Epidermal melanocyte (primary cell): ENCODE data around the gene COG6.

Experiments used
- DNase-seq: peaks from one replicate; pipeline ENCODE4 v3.0.0; 2011; ENCODE audit warnings: low spot score; ENCODE audit not compliant: insufficient read length

COG6 gene

DNA sequence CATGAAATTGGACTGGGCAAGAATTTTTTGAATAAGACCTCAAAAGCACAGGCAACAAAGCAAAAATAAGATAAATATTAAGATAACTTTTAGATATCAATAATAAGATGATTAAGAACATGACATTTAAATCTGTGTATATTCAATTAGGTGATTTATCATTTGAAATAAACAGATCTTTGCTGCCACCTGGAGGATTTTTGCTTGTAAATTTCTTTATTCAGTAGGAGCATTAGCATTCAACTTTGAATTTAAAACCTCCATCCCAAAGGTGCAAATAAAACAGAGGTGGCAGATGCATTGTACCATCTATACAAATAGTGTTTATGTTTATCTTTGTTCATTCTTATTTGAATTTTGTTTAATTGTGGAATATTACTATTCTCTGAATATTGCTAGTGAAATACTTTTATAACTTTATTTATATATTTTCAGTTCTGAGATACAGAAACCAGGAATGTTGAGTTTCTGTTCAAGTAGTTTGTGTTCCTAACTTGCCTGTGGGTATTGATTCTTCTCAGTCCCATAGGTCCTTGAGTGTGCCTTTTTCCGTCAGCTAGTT is 20.9 kb downstream of the COG6 start:
- DNase-seq = no peak

DNA sequence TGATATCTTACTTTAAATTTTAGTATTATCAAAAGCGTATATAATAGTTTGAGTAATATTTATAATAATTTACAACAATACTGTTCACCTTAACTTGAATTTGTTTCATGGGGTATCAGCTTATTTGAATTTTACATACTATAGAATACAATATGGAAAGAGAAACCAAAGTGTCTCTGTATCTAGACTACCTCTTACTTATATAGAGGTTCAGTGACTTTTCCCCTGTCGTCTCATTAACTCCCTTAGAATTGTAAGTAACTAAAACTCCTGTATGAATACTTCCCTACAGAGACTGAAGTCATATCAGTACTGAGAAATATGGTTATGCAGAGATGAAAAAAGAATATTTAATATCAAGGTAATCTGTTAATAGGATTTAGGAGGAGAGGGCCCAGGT is 26.8 kb downstream of the COG6 start:
- DNase-seq = no peak

DNA sequence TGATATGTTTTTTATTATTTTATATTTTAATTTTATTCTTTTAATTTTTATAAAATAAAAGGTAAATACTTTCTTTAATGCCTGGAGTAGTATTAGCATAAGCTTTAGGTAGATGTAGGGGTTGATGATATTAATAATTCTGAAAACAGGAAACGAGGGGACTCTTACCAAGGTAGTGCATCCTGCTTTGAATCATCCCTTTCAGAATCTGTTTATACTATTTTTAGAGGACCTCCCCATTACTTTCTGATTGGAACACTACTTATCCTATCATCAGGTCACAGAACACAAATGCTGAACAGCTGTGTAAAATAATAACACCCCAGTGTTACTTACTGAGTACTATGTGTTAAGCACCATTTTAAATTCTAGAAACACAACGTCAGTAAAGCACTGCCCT is 27.3 kb downstream of the COG6 start:
- DNase-seq = no peak

DNA sequence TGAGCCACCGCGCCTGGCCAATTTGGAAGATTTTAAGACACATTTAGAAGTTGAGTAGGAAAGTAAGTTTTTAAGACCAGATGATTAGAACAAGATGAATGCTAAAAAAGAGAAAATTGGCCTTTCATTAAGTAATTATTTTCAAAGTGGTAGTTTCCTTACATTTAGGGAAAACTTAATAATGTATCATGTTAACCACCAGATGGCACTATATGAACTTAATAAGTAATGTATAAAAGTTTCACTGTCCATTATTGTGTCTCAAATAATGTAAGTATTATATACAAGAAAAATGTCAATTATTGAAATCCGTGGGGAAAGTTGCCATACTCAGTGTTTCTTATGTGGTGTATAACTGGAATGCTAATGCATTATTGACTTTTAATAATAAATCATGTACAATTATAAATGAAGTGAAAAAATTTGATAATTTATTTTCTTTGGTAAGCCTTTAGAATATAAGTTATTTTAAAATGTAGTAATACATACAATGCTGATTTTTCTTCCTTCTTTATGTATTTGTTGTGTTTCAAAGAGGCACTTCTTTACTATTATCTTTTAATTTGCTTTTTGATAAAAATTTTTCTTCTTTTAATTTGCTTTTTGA is 29.2 kb downstream of the COG6 start:
- DNase-seq = no peak

DNA sequence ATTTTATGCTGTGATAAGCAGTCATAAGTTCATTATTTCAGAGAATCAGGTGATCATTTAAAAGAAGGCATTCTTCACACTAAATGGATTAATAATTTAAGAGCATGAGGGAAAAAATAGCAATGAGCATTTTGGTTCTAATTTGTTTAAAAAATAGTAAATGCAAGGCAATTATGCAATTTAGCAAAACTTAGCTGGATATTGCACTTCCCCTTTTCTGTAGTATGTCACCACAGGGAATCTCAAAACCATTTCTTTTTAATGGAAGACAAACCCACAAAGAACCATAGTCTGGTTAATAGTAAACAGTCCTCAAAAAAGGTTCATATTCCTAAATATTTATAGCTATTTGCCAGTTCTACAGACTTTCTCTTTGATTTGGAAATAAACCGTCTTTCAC is 30.2 kb downstream of the COG6 start:
- no peak for DNase-seq

DNA sequence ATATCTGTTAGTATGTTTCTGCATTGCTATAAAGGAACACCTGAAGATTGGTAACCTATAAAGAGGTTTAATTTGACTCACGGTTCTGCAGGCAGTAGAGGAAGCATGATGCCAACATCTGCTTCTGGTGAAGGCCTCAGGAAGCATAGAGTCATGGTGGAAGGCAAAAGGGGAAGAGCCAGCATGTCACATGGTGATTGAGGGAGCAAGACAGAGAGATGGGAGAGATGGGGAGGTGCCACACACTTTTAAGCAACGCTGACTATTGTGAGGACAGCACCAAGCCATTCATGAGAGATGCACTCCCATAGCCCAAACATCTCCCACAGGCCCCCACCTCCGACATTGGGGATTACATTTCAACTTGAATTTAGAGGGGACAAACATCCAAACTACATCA is 32.8 kb downstream of the COG6 start:
- no peak for DNase-seq

DNA sequence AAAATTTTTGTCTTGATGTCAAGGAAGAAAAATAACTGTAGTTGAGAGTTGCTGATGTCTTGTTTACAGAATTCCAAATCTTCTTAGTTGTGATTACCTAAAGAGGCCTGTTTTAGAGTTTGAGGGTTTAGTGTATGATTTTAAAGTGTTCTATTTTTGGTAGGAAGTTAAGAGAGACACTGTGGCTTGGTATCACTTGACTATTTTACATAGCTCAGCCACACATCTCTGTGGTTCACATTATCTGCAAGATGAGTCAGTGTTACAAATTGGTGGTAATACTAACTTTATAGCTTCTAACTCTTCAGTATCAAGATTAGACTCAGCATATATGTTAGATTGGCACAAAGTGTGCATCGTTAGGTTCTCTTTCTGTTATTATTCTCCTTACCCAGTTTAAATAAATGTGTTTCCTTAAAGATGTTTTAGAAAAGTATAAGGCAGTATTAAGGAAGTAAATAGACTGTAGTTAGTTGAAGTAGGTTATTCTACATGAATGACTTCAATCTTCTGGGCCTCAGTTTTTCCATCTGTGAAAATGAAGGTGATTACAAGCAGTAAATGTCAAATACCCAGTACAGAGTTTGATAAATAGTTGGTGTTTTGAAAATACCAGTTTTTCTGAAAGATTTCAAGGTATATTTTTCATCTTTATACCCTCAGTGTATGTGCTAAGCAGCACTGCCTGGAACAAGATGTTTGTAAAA is 33.4 kb downstream of the COG6 start:
- no peak for DNase-seq

DNA sequence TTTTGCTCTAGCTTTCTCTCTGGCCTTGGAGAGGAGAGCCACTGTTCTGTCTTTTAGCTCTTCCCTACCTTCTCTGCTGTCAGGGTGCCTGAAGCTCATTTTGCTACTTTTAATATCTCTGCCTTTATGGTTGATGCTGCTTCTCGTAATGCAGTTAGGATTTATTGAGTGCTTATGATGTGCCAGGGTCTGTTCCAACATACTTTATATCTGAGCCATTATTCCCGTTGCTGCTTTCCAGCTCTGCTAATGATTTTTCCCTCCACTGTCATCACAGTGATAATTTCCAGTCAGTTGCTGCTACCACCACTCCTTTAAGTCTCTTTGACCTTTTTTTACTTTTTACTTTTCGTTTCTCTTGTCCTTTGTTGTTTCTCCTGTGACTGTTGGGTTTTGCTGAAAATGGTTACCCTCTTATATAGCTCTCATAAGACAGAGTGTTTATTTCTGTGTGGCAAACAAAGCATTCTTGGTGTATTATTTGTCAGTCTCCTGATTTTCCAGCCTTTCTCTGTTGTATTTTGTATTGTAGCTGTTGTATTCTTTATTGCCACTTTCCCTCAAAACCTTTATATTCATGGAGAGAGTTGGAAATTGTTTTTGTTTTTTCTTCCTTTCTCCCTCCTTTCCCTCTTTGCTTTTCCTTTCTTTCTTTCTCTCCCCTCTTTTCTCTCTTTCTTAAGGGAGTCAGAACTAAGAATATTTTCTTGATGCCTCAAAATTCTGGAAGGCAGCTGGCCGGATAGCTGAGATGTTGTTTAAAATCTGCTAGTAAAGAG is 37.4 kb downstream of the COG6 start:
- no peak for DNase-seq

DNA sequence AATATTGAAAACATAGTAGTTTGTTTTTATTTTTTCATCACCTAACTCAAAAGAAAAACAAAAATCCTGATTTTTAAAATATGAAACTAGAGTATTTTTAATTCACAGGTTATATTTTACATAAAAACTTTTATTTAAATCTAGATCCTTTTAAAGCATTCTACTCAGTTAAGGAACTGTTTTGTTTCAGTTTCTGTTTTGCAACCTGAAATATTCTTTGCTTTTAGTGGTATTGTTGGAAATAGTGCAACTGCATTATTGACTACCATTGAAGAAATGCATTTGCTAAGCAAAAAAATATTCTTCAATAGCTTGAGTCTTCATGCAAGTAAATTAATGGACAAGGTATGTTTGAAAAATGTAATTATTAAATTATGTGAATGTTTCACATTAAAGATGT is 43.8 kb downstream of the COG6 start:
- no peak for DNase-seq

DNA sequence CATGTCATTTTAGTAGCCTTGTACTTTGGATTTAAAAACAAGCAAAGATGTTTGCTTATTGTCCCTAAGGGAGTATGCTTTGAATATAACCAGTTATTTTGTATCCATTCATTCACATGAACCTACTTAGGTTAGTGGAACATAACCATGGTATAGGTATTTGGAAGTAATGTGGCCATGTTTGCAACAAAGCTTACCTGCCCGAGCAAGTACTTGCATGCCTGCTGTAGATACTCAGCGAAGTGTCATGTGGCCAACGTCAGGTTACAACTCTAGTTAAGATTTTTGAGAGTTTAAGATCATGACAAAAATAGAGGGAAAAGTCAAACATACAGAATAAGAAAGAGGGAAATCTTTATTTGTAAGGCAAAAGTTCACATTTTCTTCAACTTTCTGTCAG is 57.2 kb downstream of the COG6 start:
- DNase-seq = no peak

DNA sequence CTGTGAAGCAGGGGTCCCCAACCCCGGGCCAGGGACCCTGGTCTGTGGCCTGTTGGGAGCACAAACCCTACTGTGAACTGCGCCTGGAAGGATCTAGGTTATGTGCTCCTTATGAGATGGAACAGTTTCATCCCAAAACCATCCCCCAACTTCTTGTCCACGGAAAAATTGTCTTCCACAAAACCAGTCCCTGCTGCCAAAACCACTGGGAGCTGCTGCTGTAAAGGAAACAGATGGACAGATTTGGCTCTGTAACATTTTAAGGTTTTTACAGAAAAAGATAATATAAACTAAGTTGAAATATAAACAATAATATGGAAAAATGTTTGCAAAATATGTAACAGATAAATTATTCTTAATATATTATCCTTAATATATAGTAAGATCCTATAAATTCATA is 73.7 kb downstream of the COG6 start:
- no peak for DNase-seq

DNA sequence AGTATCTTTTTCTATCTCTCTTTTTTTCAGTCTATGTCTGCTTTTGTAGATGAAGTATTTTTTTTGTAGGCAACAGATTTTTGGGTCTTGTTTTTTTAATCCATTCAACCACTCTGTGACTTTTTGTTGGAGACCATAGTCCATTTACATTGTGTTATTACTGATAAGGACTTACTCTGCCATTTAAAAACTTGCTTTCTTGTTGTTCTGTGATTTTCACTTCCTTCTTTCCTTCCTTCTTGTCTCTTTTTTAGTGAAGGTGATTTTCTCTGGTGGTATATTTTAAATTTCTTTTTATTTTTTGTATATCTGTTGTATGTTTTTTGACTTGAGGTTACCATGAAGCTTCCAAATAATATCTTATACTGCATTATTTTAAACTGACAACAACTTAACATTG is 79.5 kb downstream of the COG6 start:
- no peak for DNase-seq

DNA sequence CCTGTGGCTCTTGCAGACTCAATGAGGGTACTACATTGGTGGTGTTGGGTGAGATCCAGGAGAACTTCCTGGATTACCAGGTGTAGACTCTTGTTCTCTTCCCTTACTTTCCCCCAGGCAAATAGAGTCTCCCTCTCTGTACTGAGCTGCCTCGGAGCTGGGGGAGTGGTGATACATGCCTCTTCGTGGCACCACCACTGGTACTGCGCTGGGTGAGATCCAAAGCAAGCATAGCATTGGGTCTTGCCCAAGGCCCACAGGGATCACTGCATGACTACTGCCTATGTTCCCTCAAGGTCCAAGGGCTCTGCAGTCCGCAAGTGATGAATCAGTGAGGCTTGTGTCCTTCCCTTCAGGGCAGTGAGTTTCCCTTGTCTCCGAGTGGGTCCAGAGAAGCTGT is 81.6 kb downstream of the COG6 start:
- no peak for DNase-seq

DNA sequence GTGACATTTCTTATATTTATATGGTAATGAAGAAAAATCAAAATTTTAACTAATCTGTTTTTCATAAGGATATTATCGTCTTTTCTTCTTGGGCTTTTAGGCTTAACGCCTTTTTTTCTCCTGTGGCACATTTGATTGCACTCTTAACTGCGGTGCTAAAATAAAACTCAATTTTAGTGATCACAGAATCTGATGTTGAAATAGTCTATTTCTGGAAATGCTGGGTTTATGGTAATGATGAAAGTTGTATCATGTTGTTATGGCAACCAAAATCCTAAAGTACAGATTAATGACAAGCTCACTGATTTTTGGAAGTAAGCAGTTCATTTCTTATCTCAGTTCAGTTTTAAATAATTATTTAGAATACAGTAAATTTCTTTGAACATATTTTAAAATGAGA is 85.3 kb downstream of the COG6 start:
- DNase-seq = no peak

DNA sequence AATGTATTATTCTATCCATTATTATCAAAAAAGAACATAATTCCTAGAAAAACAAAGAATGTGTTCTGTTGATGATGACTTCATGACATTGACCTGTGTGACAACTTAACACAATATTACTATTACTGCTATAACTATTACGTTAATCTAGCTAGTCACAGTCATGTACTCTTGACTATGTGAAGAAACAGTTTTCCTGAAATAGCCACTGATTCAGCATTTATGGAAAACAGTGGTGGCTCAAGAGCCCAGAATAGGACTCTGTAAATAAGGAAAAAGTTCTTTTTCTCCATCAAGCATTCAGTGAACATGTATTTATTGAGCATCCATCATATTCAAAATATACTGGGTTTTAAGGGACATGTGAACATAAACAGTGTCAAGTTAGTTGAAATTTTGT is 93.5 kb downstream of the COG6 start:
- DNase-seq = no peak

DNA sequence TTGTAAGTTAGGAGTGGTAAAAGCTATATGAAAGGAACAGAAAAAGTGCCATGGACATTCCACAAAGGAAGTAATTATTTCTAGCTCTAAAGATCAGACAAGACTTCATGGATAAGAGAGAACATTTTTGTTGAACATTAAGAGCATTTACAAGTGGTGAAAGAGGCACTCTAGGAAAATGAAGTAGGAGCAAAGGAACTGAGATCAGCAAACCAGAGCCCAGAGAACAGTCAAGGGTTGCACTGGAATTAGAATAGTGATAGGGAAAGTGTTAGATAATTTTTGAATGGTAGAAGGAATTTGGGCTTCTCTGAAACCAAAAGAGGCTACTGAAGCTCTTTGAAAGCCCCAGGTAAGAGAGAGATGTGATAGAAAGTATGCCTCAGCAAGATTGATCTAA is 94.1 kb downstream of the COG6 start:
- DNase-seq = no peak

DNA sequence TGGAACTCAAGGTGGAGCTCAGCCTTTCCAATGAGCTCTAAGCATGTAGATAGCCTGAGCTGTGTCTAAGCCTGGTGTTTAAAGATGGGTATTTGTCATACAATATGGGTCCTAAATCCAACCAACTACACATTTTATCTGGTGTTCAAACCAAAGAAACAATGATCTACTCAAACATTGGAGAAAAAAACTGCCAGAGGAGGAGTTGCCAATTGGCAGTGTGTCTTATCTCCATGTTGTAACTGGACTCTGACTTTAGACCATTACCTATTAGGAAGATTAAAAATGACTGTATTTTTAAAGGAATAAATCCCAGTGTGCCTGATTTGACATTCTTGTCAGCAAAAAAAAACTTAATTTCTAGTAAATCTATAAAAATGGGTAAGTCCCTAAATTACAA is 96.3 kb downstream of the COG6 start:
- no peak for DNase-seq

DNA sequence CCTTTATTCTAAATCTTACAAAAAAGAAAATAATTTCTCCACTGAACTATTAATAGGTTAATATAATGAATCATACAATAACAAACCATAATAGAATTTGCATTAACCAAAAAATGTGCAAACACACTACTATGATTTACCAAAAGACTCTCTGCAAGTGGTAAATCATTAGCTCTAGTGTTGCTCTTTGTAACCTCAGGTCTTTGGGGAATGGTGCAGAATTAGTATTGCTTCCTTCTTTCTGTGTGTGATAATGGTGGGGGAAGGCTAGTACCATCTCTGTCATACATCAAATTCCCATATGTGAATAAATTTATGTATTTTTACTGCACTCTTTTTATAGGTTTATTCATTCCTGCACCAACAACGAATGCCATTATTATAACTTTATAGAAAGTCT is 105.1 kb downstream of the COG6 start:
- DNase-seq = no peak

DNA sequence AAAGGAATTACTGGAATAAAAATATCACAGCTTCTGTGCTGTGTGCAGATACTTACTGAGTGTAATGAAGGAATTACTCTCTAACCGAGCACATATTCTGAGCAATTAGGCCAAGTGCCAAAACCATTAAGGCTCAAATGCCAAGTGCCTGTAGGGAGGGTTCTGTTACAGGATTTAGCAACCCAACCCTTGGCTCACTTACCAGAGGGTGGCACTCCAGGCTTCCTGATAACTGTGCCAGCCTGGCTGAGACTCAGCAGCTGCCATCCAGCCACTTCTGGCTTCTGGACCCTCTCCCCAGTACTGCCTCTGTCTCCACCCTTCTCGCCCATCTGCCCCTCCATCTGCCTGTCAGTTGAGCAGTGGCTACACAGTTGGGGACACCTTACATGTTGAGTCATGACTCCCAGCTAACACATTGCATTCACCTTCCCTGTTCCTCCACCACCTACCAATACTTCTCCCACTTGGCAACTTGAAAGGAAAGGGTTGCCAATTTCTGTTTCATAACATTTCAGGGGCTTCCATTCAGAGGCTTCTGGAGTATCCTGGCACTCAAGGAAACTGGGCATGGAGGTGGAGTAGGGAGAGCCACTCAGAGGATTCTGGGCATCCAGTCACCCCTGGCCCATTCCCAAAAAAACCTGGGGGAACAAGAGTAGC is 110.5 kb downstream of the COG6 start:
- no peak for DNase-seq

DNA sequence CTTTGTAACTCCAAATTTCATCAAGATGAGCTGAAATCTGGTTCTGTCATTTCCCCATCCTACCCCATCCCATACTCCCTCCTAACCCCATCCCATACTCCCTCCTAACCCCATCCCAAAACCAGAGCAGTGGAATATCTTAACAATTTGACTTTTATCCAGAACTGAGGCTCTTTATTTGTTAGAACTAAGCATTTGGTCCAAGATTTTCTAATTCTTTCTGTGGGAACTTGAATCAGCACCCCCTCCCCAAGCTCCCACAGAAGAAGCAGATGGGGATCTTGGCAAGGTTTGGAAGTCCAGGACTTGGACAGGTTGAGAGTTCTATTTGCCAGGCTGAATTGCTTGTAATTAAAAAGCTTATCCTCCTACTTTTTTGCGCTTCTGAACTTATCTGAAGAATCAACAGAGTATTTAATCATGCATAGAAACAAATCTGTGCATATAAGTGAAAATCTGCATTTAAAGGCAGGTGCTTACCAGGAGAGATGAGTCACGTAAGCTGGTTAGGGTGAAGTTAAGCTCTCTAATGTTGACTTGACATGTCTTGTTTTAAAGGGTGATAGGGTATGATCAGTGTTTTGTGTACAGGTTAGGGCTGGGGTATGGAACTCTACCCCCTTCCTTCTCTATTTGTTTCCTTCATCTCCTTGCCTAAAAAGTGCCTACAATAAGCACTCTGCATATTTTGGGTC is 111.1 kb downstream of the COG6 start:
- DNase-seq = no peak

DNA sequence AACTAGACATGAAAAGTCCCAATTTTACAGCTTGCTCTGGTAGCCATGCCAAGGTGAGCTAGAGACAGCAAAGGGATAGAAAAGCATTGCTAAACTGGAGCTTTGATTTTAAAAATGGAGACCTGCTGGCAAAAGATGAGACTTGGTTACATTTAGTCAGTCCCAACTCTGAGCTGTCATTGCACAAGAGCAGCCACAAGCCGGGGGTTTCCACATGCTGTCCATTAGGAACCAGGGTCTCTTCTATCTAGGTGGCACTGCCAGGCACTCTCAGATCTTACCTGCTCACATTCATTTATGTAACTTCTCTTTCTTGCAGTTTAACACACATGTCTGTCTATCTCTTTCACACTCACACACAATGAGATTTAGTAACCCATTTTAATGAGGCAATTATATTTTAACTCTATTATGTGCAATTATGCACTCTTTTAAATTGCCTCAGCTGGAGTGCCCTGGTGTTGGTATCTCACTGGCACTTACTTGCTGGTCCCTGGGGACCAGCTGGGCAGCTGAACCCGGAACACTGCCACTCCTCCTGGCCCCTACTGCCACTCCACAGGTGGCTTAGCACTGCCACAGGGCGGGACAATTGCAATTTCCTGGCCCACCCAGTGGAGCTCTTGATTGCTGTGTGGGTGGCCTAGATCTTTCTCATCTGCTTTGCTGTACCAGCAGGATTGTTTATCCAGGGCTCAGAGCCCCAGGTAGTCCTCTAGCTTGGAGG is 112.5 kb downstream of the COG6 start:
- DNase-seq = no peak
